HG02852 (cell line): Measurements from ENCODE around the gene OR2T6.
"Not testable (repeated sequence)": the region's sequence is repeated elsewhere in the genome, so short reads cannot be mapped to it uniquely, and the experiment has no call there.

Experiments used
- ATAC-seq: cut with Tn5 transposase; IDR thresholded peaks from one replicate; pipeline ENCODE4 v1.9.1; 2021; ENCODE audit warnings: mild to moderate bottlenecking, moderate library complexity; ENCODE audit not compliant: unreplicated experiment

The OR2T6 gene

DNA sequence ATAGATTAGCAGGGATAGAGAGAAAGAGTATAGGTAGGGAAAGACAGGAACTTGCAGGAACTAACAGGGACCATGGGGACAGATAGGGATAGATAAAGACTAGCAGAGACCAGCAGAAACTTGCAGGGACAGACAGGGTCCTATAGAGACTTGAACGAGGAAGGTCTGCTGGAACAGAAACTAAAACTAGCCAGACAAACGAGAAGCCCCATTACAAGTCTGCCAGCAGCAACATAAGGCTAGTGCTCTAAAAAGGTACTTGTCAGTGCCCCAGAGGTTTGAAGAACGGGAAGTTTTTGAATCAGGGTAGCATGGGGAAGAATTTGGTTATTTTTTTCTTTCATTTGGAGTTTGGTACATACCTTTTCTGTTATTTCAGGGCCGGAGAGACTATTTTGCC lies 56.7 kb downstream of the OR2T6 start:
- not testable (repeated sequence) for ATAC-seq

DNA sequence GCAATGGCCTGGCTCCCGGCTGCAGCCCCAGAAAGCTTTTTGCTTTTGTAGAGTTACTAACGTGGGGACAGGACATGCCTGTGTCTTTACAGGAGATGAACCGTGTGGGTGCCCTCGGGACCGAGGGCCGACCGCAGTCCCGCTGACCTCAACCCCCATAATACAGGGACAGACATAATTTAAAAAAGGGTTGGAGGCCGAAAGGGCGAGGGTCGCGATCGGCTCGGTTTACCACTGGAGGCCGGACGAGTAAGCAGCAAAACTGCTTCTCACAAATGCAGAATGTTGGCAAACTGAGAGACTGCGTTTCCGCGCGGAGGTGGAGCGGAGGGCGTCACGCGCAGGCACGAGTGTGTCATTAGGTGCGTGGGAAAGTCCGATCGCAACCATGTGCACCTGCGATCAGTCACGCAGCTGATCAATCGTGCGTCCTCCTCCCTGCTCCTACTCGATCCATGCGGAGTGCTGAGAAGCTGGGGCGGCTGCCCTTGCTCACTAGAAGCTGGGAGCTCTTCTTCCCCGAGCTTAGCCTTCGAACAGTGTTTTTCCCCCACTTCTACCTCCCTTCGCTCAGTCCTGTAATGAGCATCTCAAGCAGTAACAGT lies 58.4 kb downstream of the OR2T6 start:
- not testable (repeated sequence) for ATAC-seq

DNA sequence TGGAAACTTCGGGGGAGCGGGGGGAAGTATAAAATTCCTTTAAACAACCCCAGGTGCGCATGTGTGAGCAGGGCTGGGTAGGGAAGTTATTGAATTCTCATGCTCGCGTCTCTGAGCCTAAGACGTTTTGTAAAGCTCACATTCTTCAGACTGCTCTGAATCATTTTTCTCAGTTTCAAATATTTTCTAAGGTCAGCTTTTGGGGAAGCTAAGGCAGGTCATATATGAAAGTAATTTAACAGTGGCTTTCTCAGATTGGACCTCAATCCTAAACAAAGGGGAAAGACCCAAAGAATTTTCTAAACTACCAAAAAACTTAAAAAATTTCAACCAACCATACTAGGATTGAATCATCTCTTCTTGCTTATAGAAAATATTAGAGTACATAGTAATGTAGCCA lies 59.4 kb downstream of the OR2T6 start:
- ATAC-seq: not testable (repeated sequence)

DNA sequence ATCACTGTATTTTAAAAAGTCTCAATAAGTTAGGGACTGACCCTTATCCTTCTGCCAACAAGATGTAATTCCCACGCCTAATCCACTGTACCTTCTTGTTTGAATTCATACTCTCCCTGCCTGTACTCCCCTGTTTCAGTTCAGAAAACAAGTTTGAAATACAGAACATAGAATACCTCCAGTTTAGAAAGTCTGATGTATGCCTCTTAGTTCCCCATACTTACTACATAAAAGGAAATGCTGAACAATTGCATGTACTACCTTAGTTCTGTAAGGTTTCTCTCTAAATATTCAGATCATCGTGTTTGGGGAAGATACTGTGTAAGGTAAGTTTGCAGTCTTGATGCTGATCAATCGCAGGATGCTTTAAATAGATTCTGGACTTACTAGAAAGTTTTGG lies 60.8 kb downstream of the OR2T6 start:
- ATAC-seq: peak; percentile 67

DNA sequence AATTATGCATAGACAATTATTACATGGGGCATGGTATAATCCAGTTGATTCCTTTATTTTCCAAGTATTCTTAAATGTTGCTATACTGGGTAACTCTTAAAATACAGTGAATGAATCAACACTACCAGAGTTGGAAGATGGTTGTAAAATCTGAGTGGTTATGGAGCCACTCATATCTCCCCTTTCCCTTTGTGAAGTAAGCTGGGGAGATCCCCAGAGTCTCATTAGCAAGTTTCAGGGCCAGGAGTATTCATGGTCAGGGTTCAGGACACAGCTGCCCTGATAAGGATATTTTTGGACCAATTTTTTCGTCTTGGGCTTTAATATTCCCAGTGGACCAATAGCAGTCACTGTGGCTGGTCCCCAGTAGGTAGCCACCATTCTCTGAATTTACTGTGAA lies 63.1 kb downstream of the OR2T6 start:
- ATAC-seq: peak; percentile 49

DNA sequence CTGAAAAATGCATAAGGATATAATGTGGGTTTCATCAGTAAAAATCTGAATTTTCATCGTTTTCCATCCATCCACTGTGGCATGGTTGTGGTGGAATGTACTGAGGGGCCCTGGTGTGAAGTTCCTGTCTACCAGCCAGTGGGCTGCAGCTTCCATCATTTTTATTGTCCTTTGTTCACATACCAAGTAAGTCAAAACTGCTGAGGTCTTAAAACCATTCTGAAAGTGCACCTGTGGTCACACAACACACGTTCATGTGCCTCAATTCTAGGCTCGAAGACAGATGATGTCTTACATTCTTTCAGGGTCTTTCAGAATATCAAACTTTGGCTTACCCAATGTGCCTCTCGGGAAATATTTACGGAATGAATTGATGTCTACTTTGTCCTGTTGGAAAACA lies 63.7 kb downstream of the OR2T6 start:
- not testable (repeated sequence) for ATAC-seq
